GM12891 (cell line): ENCODE results near the gene KRTAP3-3.
"Not testable (repeated sequence)": the region's sequence is repeated elsewhere in the genome, so short reads cannot be mapped to it uniquely, and the experiment has no call there.

Experiments
- PAX5 ChIP-seq: IDR thresholded peaks from 2 replicates; pipeline ENCODE4 v1.6.1; 2011; ENCODE audit warnings: low read length, moderate library complexity, mild to moderate bottlenecking; ENCODE audit not compliant: insufficient read depth, severe bottlenecking
- POLR2A ChIP-seq: IDR thresholded peaks from 2 replicates; pipeline ENCODE4 v1.6.1; 2011; ENCODE audit warnings: low read depth, low read length, control low read depth
- POLR2AphosphoS5 ChIP-seq: IDR thresholded peaks from 2 replicates; pipeline ENCODE4 v1.6.1; 2011; ENCODE audit warnings: low read depth, low read length, control low read depth
- POU2F2 ChIP-seq: IDR thresholded peaks from 2 replicates; pipeline ENCODE4 v1.6.1; 2011; ENCODE audit warnings: low read depth, mild to moderate bottlenecking, control low read depth, low read length, moderate library complexity
- SPI1 ChIP-seq: IDR thresholded peaks from 2 replicates; pipeline ENCODE4 v1.6.1; 2011; ENCODE audit warnings: low read depth, low read length, control low read depth
- TAF1 ChIP-seq: IDR thresholded peaks from 2 replicates; pipeline ENCODE4 v1.6.1; 2011; ENCODE audit warnings: low read depth, low read length, control low read depth

DNA sequence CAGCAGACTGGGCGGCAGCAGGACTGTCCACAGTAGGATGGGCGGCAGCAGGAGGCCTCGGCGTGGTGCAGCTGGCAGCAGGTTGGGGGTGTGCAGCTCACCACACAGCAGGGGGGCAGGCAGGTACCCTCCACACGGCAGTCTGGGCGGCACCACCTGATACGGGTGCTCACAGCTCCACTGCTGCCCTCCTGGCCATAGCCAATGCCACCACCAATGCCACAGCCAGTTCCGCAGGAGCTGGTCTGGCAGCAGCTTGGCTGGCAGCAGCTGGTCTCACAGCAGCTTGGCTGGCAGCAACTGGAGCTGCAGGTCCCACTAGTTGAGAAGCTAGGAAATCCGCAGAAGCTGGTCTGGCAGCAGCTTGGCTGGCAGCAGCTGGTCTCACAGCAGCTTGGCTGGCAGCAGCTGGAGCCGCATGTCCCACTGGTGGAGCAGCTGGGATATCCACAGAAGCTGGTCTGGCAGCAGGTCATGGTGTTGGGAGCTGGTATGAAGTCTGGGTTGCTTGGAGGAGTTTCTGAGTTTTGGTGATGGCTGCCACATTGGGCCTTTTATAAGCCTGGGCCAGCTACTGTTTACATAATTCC lies 40.5 kb upstream of the KRTAP3-3 start, which contains the start of gene KRTAP1-3:
- not testable (repeated sequence) for TF ChIP-seq POLR2AphosphoS5, POLR2A, TAF1, PAX5, SPI1, POU2F2
